ENCODE results near the gene CYB561. TPM values are rescaled to one million over a fixed set of nuclear protein-coding genes. Genes with fewer than 3 reads are reported as not detected.
A peak's percentile ranks its signal among the peaks of the same experiment; 100 is the strongest.
"Not testable (repeated sequence)": the region's sequence is repeated elsewhere in the genome, so short reads cannot be mapped to it uniquely, and the experiment has no call there.

The CYB561 gene
- total RNA-seq, 1 donor from 2014 or later: 29.6 TPM

- no peak for DNase-seq (ENCODE audit: extremely low read depth, low read depth, low spot score)
These were observed 33.5 kb upstream of the CYB561 start for GRCh38 chr17:63479495-63480184.

- peak; percentile 41 for DNase-seq (ENCODE audit: extremely low read depth, low read depth, low spot score)
These were observed 32.8 kb upstream of the CYB561 start for GRCh38 chr17:63478814-63479494.

DNA sequence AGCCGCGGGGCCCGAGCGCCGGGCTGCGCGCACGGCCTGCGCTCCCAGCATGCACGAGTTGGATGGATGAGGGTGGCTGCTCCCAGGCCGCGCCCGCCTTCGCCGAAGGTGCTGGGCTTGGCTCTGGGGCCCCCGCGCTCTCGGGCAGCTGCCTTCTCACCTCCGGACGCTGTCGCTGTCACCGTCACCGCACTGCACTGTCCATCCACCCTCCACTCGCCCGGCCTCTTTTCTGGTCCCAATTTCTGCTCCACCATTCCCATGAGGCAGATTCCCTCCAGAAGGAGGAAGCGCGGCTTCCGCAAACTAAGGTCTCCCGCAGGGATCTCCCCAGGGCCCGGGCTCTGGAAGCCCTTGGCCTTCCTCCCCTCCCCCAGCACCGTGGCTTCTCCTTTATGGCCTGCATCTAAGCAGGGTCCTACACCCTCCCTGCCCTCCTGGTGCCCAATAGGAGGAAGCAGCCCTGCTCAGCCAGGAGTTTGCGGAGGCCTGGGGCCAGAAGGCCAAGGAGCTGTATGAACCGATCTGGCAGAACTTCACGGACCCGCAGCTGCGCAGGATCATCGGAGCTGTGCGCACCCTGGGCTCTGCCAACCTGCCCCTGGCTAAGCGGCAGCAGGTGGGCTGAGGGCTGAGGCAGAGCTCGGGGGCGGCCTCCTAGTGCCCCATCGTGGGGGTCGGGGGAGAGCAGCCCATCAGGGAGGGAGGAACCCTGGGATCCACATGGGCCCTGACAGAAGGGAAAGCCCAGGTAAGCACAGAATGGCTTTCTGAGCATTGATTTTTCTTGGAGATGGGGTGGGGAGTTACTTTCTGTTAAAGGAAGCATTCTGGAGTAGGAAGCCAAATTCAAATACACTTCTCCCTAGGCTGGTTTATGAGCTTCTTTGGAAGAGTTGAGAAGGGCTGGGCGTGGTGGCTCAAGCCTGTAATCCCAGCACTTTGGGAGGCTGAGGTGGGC, 31.7 kb upstream of the CYB561 start:
- no peak for DNase-seq (ENCODE audit: extremely low read depth, low read depth, low spot score)

GRCh38 chr17:63476854-63477479, 30.9 kb upstream of the CYB561 start, which contains the start of gene ACE:
Gene ACE (plus strand): TSS chr17:63477061. CDS start chr17:63477095, 34 bp downstream.
- no peak for DNase-seq (ENCODE audit: extremely low read depth, low read depth, low spot score)

GRCh38 chr17:63476459-63476853, 30.4 kb upstream of the CYB561 start:
- no peak for DNase-seq (ENCODE audit: extremely low read depth, low read depth, low spot score)

DNA sequence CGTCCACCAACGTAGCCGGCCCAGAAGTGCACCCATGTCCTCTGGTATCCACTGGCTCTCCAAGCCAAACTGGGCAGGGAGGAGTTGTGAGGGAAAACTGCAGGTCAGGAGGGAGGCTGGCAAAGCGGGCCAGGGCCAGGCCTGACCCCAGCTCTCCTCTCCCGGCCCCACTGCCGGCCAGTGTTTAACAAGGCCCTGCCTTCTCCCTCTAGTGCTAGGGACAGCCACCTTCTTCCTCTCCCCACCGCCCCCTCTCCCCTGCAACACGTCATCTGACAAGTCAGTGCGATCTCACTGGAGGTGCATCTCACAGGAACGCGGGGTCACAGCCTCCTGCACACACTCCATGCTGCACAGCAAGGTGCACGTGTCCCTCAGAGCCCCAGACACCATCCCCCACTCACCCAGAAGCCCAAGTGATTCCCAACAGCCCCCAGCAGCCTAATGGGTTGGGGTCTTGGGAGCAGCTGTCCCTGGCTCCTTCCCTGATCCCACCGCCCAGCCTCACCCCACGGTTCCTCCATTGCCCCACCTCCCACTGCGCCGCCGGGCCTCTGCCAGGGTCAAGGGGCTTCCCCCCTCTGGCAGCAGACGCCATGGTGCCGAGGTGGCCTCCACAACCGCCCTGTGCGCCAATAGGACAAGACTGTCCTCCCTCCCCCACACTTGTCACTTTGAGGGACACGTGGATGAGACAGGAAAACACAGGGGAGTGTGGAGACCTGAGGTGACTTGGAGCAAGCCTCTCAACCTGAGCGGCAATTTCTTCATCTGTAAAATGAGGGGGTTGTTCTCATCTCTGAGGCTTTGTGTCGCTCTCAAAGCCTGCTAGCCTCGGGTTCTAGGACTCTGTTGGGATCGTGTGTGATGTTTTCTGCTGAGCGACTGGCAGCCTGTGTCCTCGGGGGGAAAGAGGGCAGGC, 29.6 kb upstream of the CYB561 start:
- no peak for DNase-seq (ENCODE audit: extremely low read depth, low read depth, low spot score)

DNA sequence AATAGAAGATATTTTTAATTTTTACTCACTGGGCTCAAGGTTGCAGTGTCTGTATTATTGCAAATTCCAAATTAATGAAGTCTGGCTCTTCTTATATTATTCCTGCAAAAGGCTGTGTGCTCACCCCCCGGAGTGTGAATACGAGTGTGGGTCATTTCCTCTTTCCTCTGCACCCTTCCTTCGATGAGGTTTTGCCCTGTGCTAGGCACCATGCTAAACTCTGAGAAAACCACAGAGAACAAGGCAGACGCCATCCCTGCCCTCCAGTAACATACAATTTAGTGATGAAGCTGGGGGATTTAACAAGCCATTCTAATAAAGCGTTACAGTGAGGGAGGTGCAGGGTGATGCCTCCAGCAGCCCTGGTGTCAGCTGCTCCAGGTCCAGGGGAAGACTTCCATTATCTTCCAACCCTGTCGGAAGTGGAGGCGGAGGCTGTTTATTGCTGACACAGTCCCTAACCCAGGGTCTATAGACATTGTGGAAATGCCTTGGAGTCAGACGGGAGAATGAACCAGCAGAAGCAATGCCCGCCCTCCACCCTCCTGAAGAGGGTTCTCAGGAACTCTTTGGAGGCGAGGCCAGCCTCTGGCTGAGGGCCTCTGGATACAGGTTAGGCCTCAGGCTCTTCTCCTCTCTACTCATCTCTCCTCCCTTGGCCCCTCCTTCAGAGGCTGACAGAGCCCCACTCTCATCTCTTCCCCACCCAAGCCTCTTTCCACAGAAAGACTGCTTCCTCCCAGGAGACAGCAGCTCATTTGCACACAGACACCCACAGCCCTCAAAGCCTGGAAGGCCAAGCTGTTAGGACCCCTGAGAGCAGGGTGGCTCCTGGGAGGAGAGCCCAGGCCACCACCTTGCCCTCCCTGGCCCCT, 28.7 kb upstream of the CYB561 start:
- DNase-seq (ENCODE audit: extremely low read depth, low read depth, low spot score): peak; percentile 25

- DNase-seq (ENCODE audit: extremely low read depth, low read depth, low spot score): peak; percentile 74
These were observed 28.1 kb upstream of the CYB561 start for GRCh38 chr17:63474174-63474573.

GRCh38 chr17:63468099-63468498, 22.0 kb upstream of the CYB561 start:
- DNase-seq (ENCODE audit: extremely low read depth, low read depth, low spot score): not testable (repeated sequence)

- no peak for DNase-seq (ENCODE audit: extremely low read depth, low read depth, low spot score)
These were observed 18.7 kb upstream of the CYB561 start for GRCh38 chr17:63464691-63465236.

DNA sequence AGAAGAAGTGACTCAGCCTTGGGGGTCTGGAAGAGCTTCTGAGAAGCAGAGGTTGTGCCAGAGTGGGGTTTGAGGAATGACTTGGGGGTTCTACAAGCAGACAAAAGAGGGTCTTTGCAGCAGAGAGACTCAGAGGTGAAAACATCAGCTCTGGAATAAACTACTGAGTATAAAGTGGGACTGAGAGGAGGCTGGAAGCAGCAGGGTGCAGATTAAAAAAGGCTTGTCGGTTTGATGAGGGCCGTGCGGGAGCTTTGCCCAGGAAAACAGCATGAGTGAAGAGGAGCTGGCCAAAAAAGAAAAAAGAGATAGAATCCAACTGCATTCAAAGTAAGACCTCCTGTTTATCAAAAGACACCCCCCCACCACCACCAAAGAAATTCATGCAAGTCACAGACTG, 17.7 kb upstream of the CYB561 start:
- no peak for DNase-seq (ENCODE audit: extremely low read depth, low read depth, low spot score)

DNA sequence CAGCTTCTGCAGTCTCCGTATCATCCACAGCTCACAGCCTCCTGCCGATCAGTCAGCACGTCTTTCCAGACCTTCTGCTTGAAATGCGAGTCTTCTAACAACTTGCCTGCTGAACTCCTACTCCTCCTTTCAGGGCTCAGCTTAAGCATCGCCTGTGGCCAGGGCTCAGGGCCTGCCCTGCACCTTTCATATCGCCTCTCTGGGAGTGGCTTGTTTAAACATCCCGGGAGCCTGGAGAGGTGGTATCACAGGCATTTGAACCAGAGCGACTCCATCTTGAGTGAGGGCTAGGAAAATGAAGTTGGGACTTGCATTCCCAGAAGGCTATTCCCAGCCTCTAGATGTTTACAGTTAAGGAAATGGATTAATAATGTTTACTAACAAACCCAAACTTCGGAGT, 13.9 kb upstream of the CYB561 start:
- DNase-seq (ENCODE audit: extremely low read depth, low read depth, low spot score): no peak

DNA sequence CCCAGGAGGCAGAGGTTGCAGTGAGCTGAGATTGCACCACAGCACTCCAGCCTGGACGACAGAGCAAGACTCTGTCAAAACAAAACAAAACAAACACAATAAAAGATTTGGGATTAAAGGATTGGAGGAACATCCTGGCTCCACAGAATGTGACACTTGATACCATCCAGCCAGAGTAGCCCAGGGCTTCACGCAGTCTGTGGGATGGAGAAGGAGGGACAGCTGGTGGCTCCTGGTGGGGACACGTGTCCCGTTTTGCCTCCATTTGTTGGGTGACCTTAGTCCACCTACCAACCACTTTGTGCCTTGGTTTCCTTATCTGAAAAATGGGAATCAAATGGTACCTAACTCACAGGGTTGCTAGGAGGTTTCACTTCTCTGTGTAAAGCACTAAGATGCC, 12.4 kb upstream of the CYB561 start:
- no peak for DNase-seq (ENCODE audit: extremely low read depth, low read depth, low spot score)

GRCh38 chr17:63455417-63455816, 9.3 kb upstream of the CYB561 start:
- DNase-seq (ENCODE audit: extremely low read depth, low read depth, low spot score): no peak

- DNase-seq (ENCODE audit: extremely low read depth, low read depth, low spot score): no peak
These were observed 8.8 kb upstream of the CYB561 start for GRCh38 chr17:63454915-63455314.

- DNase-seq (ENCODE audit: extremely low read depth, low read depth, low spot score): not testable (repeated sequence)
These were observed 8.3 kb upstream of the CYB561 start for GRCh38 chr17:63454357-63454756.

DNA sequence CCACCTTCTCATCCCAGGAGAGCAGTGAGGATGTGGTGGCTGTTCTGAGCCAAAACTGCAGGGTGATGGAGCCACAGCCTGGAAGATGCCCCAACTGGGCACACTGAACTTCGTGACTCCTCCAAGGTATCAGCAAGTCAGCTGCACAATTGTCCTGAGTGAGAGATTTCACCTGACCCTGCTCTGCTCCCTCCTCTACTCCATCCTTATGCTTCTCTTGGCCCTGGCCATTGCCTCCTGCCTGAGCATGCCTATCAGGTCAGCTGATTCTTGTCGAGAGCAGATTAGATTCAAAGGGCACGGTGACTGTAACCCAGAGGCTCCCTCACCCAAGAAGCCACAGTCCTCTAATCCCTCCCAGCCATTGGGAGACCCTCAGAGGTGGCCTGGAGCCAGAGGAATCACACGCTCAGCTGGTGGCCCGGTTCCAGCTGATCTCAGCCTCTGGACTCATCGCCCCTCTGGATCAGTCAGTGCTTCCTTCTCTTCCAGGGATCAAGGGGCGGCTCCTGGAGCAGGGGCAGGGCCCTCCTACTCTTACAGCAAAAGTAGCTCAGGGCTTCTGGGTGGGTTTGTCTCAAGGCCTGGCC, 7.0 kb upstream of the CYB561 start:
- DNase-seq (ENCODE audit: extremely low read depth, low read depth, low spot score): no peak
